Amniotic epithelial cell (primary cell): ENCODE results near the gene ADAMTS15.

Experiments used
- DNase-seq: peaks from one replicate; pipeline ENCODE4 v3.0.0-alpha.2; 2010; ENCODE audit warnings: low read depth

Gene ADAMTS15

DNA sequence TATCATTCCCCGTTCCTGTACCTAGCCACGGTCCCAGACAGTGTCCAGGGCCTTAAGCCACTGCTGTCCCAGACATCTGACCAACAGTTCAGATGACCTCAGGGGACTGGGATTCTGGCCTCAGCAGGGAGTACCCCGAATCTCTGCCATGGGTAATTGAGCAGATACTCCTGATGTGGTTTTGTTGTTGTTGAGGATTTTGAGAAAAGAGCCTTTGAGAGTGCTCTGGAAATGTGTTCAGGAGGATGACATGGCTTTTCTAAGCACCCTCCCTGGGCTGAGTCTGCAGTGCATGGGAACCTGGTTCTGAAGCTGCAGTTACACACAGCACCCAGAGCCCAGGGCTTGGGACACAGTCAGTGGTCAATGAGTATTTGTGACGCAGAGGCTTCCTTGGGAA, 30.4 kb downstream of the ADAMTS15 start:
- DNase-seq: peak; percentile 44

DNA sequence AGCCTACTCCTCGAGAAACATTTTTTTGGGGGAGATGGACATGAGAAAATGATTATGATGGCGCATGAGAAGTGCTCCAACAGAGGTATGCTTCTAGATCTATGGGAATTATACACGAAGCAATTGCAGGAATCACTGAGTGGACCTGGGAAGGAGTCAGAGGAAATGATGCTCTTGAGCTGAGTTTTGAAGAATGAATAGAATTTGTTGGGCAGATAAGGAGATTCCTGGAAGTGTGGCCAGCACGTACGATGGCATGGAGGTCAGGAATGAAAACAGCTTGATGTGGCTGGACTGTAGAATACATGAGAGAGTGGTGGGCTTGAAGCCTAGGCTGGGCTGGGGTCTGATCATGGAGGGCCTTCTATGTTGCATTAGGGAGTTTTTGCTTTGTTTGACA, 31.7 kb downstream of the ADAMTS15 start:
- DNase-seq: peak; percentile 87

DNA sequence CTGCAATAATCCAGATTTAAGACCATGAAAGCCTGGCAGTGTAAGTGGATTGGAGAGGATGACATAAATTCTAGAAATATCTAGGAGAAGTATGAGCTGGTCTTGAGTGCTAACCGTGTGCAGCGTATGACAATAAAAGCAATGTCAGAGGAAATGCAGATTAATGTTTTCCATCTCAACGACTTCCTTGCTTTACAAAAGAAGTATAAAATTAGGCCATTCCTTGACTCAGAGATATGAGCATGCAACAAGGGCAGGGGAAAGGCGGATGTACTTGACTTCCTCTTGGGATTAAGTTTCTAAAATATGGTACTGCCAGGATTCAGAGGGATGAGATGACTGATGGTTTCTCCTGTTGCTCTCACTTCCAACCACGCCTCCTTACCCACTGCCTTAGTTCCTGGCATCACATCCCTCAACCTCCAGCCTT, 32.3 kb downstream of the ADAMTS15 start:
- DNase-seq: peak; percentile 37

DNA sequence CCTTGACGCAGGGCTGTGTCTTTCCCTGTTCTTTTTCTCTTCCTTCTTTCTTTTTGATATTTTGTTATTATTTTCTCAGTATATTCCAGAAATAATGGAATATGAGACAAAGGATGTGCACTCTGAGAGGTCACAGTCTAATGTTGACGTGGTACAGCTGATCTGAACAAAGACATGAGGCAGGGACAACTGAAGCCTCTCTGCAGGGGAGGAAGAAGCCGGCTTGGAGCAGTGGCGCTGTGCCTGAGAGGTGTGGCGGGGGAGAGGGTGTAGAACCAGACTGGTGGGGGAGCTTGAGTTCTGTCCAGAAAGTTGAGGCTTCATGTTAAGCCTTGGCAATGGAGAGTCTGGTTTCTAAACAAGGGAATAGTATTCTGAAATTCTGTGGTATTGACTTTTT, 34.7 kb downstream of the ADAMTS15 start:
- DNase-seq: no peak

DNA sequence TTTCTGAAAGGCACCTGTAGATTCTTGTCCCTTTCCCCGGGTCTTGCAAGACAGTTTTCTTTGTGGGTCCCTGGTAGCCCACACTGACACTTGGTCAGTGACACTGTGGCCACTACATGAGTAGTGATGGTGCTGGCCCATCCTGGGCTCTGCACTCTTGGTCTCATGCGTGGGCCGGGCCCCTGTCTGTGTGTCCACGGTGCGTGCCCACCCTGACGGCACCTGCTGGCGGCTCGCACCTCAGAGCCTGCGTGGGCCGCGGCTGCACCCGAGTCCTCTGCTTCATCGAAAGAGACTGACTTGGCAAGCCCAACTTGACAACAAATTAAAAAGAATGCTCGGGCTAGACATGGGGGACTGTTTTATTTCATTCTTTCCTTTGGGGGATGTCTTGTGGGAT, 37.5 kb downstream of the ADAMTS15 start:
- no peak for DNase-seq

DNA sequence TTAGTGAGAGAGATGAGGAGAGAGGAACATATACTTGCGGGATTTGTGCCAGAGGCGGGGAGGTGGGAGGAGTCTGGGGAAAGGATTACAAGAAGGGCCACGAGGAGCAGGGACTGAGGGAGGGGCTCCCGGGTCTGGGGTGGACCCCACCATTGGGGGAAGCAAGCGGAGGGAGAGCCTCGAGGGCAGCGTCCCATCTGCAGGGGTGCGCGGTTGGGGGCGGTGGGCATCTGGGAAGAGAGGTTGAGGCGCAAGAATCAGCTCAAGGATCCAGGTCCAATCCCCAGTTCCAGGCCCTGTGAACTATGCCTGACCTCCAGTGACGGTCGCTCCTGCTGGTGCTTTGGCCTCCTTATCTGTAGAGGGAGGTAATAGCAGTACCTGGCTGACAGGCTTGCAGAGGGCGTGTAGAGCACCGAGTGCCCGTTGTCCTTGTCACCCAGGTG, 38.0 kb downstream of the ADAMTS15 start:
- DNase-seq: no peak

DNA sequence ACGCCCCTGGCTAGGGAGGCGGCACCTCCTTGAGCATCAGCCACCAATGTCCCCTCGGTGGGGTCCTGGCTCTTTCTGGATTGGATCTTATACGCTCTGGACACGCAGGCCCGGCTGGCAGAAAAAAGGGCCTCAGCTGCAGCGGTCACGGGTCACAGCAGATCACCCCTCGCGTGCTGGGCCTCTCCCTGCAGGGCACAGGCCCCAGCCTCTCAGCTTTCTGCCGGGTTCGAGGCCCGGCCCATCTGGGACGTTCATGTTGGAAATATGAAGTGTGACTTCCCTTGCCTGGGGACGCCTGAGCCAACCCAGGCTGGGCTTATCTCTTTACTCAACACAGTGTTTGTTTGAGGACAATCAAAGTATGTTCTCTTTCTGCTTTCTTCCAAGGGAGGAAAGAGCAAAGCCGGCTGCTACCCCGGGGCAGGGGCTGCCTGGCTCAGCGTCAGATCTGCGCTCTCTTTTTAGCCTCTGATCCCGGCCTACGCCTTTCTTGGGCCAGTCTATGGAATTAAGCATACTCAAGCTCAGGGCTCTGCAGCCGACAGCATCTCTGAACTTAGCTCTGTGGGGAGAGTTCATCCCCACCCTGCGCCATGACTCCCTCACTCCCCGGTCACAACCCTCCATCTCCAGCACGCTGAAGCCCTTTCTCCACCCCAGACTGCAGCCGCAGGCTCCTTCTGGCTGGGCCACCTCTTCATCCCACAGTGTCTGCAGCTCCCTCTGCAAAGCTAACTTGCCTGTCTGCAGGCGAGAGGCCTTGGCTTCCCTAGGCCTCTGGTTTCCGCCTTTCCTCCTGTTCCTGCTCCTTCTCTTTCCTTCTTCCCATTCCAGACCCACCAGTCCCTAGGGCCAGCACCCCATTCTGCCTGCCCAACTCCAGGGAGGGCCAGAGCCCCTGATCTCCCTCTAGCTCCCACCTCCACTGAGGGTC, 38.8 kb downstream of the ADAMTS15 start:
- DNase-seq: no peak

DNA sequence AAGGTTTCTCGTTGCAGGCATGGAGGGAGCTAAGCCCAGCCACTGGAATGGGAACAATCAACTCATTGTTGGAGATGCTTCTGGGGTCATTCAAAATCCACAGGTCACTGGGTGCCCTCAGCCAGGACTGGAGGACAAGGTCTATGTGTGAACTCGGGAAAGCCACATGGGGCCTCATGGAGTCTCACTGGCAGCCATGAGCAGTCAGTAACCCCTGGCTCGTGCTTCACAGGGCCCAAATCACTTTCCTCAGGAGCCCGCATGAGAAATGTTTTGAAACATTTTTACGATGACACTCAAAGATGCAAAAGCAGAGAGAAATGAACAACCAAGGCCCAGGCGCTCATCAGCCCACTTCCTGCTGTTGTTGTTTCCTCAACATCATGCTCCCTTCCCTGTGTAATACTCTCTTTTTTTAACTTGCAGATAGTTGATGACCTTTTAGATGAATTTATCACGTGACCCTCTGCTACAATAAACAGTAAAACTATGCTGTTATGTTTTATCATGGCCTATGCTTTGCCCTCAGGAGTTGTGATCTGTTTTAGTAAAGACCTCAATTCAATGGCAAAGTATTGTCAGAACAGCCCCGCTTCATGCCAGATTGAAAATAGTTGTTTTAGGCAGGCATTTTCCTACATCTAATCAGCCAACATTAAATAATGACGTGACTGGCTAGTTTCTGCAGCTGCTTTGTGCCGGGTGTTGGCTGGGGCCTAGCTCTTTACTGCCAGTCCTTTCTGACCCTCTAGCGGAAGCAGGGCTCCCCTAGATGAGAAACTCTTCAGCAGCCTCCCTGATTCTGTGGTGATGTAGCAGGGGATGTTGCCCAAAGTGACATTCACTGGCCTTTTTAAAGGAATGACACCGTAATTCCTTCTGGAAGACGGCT, 39.7 kb downstream of the ADAMTS15 start:
- no peak for DNase-seq

DNA sequence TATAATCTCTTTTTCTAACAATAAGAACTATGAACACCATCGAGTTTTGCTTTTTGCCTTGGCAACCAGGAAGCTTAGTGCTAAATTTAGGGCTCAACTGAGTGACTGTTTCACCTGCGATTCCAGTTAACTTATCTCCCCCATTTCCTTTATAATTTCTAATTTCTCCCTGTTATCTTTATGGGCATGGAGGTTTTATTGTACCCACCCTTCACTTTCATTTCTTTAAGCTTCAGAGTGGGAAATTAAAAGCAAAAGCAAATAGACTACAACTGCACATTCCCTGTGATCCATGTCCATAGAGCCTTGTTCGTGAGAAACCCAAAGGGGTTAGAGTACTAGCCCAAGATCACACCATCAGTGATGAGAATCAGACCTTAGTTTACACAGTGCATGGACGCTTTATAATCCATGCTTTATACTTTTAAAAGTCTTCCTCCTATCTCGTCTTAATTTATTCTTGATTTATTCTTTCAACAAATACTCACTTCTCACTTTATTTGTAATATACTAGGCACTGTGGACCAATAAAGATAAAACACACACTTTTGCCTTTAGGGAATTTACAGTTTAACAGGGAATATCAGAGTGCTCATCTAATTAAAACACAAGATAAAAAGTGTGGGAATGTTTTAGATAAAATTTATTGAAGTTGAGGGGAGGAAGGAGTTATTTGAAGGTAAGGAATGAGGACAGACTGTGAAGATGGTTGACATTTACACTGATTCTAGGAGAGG, 40.6 kb downstream of the ADAMTS15 start:
- DNase-seq: no peak

DNA sequence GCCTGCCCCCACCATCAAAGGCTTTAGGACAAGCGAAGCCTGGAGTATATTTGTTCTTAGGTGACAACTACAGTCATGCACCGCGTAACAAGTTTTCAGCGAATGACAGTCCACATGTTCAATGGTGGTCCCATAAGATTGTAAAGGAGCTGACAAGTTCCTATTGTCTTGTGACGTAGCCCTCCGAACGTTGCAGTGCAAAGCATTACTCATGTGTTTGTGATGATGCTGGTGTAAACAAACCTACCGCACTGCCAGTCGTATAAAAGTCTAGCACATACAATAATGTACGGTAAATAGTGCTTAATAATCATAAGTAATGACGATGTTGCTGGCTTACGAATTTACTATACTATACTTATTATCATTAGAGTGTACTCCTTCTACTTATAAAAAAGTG, 41.3 kb downstream of the ADAMTS15 start:
- no peak for DNase-seq

DNA sequence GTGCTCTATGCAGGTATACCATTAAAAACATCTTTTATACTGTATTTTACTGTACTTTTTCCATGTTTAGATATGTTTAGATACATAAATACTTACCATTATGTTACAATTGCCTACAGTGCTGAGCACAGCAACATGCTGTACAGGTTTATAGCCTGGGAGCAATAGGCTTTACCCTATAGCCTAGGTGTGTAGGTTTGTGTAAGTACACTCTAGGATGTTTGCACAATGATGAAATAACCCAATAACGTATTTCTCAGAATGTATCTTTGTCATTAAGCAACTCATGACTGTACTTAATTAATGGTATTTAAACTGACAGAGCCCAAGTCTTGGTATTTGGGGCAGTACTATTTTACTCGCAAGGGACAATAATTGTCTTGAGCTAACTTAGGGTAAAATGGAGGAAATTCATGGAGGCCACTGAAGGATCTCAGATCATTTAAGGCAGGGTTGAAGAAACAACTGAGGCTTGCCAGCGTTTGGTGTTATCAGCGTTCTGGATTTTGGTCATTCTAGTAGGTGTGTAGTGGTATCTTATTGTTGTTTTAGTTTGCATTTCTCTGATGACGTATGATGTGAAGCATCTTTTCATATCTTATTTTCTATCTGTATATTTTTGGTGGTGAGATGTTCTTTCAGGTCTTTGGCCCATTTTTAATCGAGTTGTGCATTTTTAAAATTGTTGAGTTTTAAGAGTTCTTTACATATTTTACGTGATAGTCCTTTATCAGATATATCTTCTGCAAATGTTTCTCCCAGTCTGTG, 42.4 kb downstream of the ADAMTS15 start:
- DNase-seq: no peak

DNA sequence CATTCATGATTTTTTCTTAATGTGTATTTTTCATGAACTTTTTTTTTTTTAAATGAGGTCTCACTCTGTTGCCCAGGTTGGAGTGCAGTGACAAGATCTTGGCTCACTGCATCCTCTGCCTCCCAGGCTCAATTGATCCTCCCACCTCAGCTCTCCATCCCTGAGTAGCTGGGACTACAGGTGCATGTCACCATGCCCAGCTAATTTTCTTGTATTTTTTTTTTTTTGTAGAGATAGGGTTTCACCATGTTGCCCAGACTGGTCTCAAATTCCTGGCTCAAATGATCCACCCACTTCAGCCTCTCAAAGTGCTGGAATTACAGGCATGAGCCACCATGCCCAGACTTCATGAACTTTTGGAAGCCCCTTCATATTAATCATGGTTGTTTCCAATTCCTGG, 49.7 kb downstream of the ADAMTS15 start:
- no peak for DNase-seq

DNA sequence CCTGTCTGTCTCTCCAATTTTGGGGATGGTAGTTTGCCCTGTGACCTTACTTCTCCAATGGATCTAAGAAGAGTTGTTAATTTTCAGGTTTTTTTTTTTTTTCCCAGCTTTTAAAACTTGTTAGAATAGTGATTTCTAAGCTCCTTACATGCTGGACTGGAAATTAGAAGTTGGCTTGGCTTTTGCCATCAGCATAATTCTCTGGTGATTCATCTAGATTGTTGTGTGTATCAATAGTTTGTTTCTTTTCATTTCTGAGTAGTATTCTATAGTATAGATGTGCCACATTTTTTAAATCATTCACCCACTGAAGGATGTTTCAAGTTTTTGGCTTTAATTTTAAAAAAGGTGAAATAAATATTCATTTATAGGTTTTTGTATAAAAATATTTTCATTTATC, 51.4 kb downstream of the ADAMTS15 start:
- no peak for DNase-seq

DNA sequence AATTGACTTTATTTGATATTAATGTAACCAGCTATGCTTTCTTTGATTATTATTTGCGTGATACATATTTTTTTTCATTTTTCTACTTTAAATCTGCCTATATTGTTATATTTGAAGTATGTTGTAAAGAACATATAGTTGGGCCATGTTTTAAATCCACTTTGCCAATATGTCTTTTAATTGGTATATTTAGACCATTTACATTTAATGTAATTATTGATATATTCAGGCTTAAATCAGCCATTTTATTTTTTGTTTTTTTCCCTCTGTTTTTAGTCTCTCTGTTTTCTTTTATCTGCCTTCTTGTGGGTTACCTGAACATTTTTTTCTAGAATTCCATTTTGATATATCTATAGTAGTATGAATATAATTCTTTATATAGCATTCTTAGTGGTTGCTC, 55.9 kb downstream of the ADAMTS15 start:
- DNase-seq: no peak

DNA sequence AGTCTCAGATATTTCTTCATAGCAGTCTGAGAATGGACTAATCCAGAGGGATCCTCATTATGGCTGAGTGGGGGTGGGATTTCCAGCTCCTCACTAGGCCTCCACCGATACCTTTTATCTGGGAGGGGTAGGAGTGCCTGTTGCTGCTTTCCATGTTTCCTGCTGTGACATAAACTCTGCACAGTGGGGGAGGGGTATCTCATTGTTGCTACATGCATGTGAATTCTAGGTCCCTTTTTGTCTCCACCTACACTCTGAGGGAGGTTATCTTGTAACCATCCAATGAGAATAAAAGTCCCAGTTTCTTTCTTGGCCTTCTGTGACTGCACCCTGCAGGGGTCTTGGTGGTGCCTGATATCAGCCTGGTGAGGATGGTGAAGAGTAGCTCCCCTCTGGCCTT, 60.5 kb downstream of the ADAMTS15 start:
- DNase-seq: no peak

DNA sequence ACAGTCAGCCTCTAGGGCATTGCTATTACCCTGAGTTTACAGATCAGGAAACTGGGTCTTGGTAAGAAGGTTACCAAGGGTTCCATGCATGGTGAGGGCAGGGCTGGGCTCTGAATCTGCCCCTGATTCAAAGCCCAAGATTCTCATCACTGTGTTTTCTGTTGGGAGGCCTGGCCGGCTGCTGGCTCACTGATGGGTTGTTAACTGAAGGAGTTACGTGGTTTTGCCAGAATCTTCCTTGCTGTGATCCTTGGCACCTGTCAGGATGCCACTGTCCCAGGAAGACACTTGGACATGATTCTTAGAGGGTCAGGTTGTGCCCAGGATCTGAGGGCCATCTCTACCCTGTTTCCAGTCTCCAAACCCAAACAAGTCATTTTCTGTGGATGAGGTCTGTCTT, 61.5 kb downstream of the ADAMTS15 start:
- DNase-seq: no peak

DNA sequence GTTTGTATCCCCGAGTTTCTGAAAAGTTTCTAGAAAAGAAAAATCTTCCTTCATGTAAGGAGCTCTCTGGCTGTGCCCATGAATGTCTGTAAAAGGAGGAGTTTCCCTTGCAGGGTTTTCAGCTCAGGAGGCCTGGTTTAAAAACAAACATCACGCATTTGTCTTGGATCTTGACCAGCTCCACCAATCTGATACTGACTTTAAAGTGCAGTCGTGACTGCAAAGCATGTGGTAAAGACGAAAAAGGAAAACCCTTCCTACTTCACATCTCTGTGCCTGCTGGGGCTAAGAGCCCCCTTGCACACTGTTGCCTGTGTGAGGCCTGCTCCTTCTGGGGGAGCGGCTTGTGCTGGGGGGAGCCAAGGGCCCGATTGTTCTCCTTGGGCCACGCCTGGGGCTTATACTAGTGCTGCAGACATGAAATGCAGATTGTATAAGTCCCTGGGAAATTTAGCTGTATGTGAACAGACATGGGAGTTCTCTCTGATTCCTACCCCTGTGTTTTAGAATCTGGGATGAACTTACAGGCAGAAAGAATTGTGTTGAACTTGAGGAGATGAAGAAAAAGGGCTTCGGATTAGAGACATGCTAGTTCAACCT, 62.1 kb downstream of the ADAMTS15 start:
- DNase-seq: no peak

DNA sequence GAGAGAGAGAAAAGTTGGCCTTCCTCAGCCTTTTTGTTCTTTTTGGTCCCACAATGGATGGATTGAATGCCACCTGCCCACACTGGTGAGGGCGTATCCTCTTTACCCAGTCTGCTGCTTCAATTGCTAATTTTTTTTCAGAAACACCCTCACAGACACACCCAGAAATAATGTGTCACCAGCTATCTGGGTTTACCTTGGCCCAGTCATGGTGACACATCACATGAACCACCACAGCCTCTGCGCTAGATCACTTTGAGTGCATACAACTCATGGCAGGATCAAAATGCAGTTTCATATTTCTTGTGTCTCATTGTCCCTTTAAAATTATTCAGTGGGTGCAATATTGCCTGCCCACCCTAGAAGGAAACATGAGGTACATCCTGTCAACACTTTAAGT, 63.3 kb downstream of the ADAMTS15 start:
- no peak for DNase-seq

DNA sequence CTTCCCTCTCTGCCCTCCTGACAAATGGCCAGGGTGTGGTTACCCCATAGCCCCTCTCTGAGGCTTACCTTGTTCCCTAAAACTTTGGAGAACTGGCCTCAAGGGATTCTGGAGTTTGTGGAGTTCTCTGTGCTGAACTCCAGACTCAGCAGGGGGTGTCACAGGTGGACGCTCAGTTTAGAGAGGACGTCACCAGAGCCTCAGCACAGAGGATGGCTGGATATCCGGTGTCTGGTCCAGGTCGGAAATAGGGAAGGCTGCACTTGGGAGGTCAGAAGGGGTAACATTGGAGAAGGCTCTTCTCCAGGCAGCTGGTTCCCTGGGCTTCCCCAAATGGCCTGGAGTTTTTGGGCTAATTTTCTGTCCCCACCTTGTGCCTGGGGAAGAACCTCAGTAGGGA, 64.2 kb downstream of the ADAMTS15 start:
- no peak for DNase-seq

DNA sequence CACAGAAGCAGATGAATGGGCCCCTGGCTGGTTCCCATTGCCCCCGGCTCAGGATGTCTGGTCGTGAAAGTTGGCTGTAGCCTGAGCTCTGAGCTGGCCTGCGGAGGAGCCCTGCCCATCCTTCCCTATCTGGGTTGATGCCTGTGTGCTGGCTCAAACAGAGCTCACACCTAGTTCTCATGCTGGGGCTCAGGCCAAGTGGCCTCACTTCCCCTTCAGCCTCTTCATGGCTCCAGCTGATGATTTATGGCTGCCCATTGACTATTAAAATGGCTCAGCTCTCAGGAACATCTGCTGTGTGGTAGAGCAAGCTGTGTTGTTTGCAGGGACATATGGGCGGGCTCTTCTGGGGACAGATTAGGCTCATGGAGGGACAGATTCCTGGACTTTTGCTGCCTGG, 64.7 kb downstream of the ADAMTS15 start:
- DNase-seq: peak; percentile 23

DNA sequence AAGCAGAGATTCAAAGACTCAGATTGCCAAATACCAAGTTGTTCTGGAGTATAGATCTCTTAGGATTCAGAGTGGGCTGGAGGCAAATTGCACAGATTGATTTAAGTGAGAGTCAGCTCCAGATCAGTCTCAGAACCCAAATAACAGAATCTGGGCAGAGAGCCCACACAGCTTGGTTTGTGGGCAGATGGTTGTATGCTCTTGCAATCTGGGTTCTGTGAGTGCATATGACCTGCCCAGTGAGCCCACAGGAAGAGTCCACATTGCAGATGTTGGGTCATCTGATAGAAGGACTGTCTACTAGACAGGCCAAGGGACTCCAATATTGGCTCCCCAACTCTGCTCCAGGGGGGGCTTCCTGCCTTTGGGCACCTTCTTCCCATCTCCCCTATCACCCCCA, 65.9 kb downstream of the ADAMTS15 start:
- peak; percentile 71 for DNase-seq
